OCI-LY7 (cell line): Measurements from ENCODE around the gene TMEM80.

Experiments
- EZH2phosphoT487 ChIP-seq: fragments of 200-600 bp; sonication (generic); IDR thresholded peaks from 2 replicates; pipeline ENCODE4 v1.6.1; 2018; ENCODE audit warnings: low read depth, borderline replicate concordance, mild to moderate bottlenecking, mixed run types, antibody characterized with exemption, low read length, moderate library complexity, mixed read lengths
- TF ChIP-seq, protein P1 (sequence below): fragments of 200-600 bp; sonication (generic); conservative IDR thresholded peaks from 2 replicates; pipeline ENCODE4 v1.5.1; 2014; ENCODE audit warnings: mild to moderate bottlenecking, antibody characterized with exemption, low read length, moderate library complexity, mixed read lengths

GRCh38 chr11:665704-666281, 29.8 kb upstream of the TMEM80 start:
- TF ChIP-seq, protein P1, sequence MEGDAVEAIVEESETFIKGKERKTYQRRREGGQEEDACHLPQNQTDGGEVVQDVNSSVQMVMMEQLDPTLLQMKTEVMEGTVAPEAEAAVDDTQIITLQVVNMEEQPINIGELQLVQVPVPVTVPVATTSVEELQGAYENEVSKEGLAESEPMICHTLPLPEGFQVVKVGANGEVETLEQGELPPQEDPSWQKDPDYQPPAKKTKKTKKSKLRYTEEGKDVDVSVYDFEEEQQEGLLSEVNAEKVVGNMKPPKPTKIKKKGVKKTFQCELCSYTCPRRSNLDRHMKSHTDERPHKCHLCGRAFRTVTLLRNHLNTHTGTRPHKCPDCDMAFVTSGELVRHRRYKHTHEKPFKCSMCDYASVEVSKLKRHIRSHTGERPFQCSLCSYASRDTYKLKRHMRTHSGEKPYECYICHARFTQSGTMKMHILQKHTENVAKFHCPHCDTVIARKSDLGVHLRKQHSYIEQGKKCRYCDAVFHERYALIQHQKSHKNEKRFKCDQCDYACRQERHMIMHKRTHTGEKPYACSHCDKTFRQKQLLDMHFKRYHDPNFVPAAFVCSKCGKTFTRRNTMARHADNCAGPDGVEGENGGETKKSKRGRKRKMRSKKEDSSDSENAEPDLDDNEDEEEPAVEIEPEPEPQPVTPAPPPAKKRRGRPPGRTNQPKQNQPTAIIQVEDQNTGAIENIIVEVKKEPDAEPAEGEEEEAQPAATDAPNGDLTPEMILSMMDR, result no peak
- TF ChIP-seq EZH2phosphoT487, result no peak
